ENCODE measurements around the gene MYEOV.

The MYEOV gene

GRCh38 chr11:69342588-69343330 lies 48.8 kb downstream of the MYEOV start:
- TF ChIP-seq PRDM1 (tag by site-specific recombination; IDR thresholded peaks at IDR 0.05) (no peak), BCL6B (tag by site-specific recombination; IDR thresholded peaks at IDR 0.05) (no peak), ZNF423 (tag by site-specific recombination; IDR thresholded peaks at IDR 0.05) (no peak), ZNF26 (tag by site-specific recombination; IDR thresholded peaks at IDR 0.05) (no peak), ZNF112 (tag by site-specific recombination; IDR thresholded peaks at IDR 0.05) (no peak), ZNF768 (tag by site-specific recombination; IDR thresholded peaks at IDR 0.05) (no peak), OVOL3 (tag by site-specific recombination; IDR thresholded peaks at IDR 0.05) (no peak), SP3 (tag by site-specific recombination; IDR thresholded peaks at IDR 0.05) (no peak), WT1 (tag by site-specific recombination; IDR thresholded peaks at IDR 0.05) (no peak), ZNF132 (tag by site-specific recombination; IDR thresholded peaks at IDR 0.05; ENCODE audit: borderline replicate concordance) (no peak), ZNF280C (tag by site-specific recombination; IDR thresholded peaks at IDR 0.05) (no peak), ZNF843 (tag by site-specific recombination; IDR thresholded peaks at IDR 0.05) (no peak), ZBTB20 (tag by site-specific recombination; IDR thresholded peaks at IDR 0.05) (no peak), SETDB1 (IDR thresholded peaks at IDR 0.05; ENCODE audit: insufficient read length, low read length) (no peak), MZF1 (tag by site-specific recombination; IDR thresholded peaks at IDR 0.05; ENCODE audit: borderline replicate concordance) (no peak)
- TF ChIP-seq, protein P1, sequence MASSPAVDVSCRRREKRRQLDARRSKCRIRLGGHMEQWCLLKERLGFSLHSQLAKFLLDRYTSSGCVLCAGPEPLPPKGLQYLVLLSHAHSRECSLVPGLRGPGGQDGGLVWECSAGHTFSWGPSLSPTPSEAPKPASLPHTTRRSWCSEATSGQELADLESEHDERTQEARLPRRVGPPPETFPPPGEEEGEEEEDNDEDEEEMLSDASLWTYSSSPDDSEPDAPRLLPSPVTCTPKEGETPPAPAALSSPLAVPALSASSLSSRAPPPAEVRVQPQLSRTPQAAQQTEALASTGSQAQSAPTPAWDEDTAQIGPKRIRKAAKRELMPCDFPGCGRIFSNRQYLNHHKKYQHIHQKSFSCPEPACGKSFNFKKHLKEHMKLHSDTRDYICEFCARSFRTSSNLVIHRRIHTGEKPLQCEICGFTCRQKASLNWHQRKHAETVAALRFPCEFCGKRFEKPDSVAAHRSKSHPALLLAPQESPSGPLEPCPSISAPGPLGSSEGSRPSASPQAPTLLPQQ (tag by site-specific recombination; IDR thresholded peaks at IDR 0.05), result no peak
- TF ChIP-seq, protein P2, sequence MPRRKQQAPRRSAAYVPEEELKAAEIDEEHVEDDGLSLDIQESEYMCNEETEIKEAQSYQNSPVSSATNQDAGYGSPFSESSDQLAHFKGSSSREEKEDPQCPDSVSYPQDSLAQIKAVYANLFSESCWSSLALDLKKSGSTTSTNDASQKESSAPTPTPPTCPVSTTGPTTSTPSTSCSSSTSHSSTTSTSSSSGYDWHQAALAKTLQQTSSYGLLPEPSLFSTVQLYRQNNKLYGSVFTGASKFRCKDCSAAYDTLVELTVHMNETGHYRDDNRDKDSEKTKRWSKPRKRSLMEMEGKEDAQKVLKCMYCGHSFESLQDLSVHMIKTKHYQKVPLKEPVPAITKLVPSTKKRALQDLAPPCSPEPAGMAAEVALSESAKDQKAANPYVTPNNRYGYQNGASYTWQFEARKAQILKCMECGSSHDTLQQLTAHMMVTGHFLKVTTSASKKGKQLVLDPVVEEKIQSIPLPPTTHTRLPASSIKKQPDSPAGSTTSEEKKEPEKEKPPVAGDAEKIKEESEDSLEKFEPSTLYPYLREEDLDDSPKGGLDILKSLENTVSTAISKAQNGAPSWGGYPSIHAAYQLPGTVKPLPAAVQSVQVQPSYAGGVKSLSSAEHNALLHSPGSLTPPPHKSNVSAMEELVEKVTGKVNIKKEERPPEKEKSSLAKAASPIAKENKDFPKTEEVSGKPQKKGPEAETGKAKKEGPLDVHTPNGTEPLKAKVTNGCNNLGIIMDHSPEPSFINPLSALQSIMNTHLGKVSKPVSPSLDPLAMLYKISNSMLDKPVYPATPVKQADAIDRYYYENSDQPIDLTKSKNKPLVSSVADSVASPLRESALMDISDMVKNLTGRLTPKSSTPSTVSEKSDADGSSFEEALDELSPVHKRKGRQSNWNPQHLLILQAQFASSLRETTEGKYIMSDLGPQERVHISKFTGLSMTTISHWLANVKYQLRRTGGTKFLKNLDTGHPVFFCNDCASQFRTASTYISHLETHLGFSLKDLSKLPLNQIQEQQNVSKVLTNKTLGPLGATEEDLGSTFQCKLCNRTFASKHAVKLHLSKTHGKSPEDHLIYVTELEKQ (tag by site-specific recombination; IDR thresholded peaks at IDR 0.05; ENCODE audit: borderline replicate concordance), result no peak
- TF ChIP-seq, protein P3, sequence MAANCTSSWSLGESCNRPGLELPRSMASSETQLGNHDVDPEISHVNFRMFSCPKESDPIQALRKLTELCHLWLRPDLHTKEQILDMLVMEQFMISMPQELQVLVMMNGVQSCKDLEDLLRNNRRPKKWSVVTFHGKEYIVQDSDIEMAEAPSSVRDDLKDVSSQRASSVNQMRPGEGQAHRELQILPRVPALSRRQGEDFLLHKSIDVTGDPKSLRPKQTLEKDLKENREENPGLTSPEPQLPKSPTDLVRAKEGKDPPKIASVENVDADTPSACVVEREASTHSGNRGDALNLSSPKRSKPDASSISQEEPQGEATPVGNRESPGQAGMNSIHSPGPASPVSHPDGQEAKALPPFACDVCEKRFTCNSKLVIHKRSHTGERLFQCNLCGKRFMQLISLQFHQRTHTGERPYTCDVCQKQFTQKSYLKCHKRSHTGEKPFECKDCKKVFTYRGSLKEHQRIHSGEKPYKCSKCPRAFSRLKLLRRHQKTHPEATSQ (tag by site-specific recombination; IDR thresholded peaks at IDR 0.05), result no peak
- TF ChIP-seq, protein P4, sequence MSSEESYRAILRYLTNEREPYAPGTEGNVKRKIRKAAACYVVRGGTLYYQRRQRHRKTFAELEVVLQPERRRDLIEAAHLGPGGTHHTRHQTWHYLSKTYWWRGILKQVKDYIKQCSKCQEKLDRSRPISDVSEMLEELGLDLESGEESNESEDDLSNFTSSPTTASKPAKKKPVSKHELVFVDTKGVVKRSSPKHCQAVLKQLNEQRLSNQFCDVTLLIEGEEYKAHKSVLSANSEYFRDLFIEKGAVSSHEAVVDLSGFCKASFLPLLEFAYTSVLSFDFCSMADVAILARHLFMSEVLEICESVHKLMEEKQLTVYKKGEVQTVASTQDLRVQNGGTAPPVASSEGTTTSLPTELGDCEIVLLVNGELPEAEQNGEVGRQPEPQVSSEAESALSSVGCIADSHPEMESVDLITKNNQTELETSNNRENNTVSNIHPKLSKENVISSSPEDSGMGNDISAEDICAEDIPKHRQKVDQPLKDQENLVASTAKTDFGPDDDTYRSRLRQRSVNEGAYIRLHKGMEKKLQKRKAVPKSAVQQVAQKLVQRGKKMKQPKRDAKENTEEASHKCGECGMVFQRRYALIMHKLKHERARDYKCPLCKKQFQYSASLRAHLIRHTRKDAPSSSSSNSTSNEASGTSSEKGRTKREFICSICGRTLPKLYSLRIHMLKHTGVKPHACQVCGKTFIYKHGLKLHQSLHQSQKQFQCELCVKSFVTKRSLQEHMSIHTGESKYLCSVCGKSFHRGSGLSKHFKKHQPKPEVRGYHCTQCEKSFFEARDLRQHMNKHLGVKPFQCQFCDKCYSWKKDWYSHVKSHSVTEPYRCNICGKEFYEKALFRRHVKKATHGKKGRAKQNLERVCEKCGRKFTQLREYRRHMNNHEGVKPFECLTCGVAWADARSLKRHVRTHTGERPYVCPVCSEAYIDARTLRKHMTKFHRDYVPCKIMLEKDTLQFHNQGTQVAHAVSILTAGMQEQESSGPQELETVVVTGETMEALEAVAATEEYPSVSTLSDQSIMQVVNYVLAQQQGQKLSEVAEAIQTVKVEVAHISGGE (tag by site-specific recombination; conservative IDR thresholded peaks at IDR 0.05; ENCODE audit: low read depth), result no peak
- Histone ChIP-seq H3K36me3 (ENCODE audit: control insufficient read depth in 2 of 2, insufficient read depth in 1 of 2, low read length in 2 of 2) (no peaks in the 10 kb centered on the region), H3K4me1 (ENCODE audit: control insufficient read depth, insufficient read depth, low read length) (no peaks in the 10 kb centered on the region), H3K27ac (ENCODE audit: extremely low read depth, low read depth, low read length) (no peak overlapping the region), H3K4me3 (ENCODE audit: low read depth, low read length) (no peak overlapping the region), H3K9me3 (ENCODE audit: control insufficient read depth, insufficient read depth, low read depth, low read length) (no peaks in the 10 kb centered on the region)
- CTCF ChIA-PET, result no interaction called here
- POLR2A ChIA-PET, result no interaction called here

All from HEK293 (cell line).